HEK293 (cell line): ENCODE data around the gene CLIP4.

ENCODE experiments used
- CTCF ChIA-PET: fragments of 350-600 bp; formaldehyde crosslinking; extraction: SDS; loops from one replicate; lab custom pipeline; 2021; ENCODE audit warnings: antibody characterized with exemption; lab: Yijun Ruan, JAX
- POLR2A ChIA-PET: fragments of 300-600 bp; formaldehyde crosslinking; extraction: SDS; loops from one replicate; lab custom pipeline; 2020; ENCODE audit warnings: antibody characterized with exemption, inconsistent platforms; lab: Yijun Ruan, JAX
- H3K27ac ChIP-seq: fragments of 200-500 bp; sonication (Bioruptor generic); 2 replicates; pipeline ENCODE4 v1.5.1; 2014; ENCODE audit warnings: low read depth, low read length, control low read depth, inconsistent platforms; ENCODE audit errors: extremely low read depth
- H3K36me3 ChIP-seq, 2 experiments: fragments of 200-500 bp in 1 of 2; sonication (Bioruptor generic) in 1 of 2; 1 replicate in 1 of 2; 2 replicates in 1 of 2; pipeline ENCODE4 v1.5.1; 2014 to 2017; ENCODE audit warnings: inconsistent platforms in 2 of 2, low read length in 2 of 2; ENCODE audit not compliant: control insufficient read depth in 2 of 2, insufficient read depth in 1 of 2
- H3K4me1 ChIP-seq: fragments of 200-500 bp; sonication (Bioruptor generic); 2 replicates; pipeline ENCODE4 v1.5.1; 2014; ENCODE audit warnings: mild to moderate bottlenecking, low read length, inconsistent platforms; ENCODE audit not compliant: control insufficient read depth, insufficient read depth
- H3K4me3 ChIP-seq: 2 replicates; pipeline ENCODE4 v1.5.1; 2011; ENCODE audit warnings: low read depth, mild to moderate bottlenecking, control low read depth, low read length, moderate library complexity
- H3K9me3 ChIP-seq: fragments of 200-500 bp; sonication (Bioruptor generic); 2 replicates; pipeline ENCODE4 v1.5.1; 2014; ENCODE audit warnings: low read depth, low read length, inconsistent platforms; ENCODE audit not compliant: control insufficient read depth, insufficient read depth
- CTCF ChIP-seq: fragments of 450-650 bp; formaldehyde crosslinking; IDR thresholded peaks from 2 replicates; pipeline ENCODE4 v1.5.1; 2016; ENCODE audit warnings: missing biosample characterization, missing genetic modification characterization
- GLI2 ChIP-seq: fragments of 450-650 bp; formaldehyde crosslinking; IDR thresholded peaks from 2 replicates; pipeline ENCODE4; 2017; ENCODE audit warnings: missing biosample characterization, missing genetic modification characterization, low read depth, borderline replicate concordance
- KLF1 ChIP-seq: fragments of 450-650 bp; formaldehyde crosslinking; IDR thresholded peaks from 2 replicates; pipeline ENCODE4 v1.5.1; 2016; ENCODE audit warnings: missing biosample characterization, missing genetic modification characterization
- KLF7 ChIP-seq: fragments of 450-650 bp; formaldehyde crosslinking; IDR thresholded peaks from 2 replicates; pipeline ENCODE4 v1.5.1; 2016; ENCODE audit warnings: missing biosample characterization, missing genetic modification characterization, borderline replicate concordance
- ZBTB17 ChIP-seq: fragments of 450-650 bp; formaldehyde crosslinking; IDR thresholded peaks from 2 replicates; pipeline ENCODE4 v1.5.1; 2016; ENCODE audit warnings: missing biosample characterization, missing genetic modification characterization
- ZBTB48 ChIP-seq: fragments of 450-650 bp; formaldehyde crosslinking; IDR thresholded peaks from 2 replicates; pipeline ENCODE4 v1.5.1; 2016; ENCODE audit warnings: missing biosample characterization, missing genetic modification characterization
- ZNF10 ChIP-seq: fragments of 450-650 bp; formaldehyde crosslinking; IDR thresholded peaks from 2 replicates; pipeline ENCODE4 v1.5.1; 2017; ENCODE audit warnings: missing biosample characterization, missing genetic modification characterization
- ZNF112 ChIP-seq: fragments of 450-650 bp; formaldehyde crosslinking; IDR thresholded peaks from 2 replicates; pipeline ENCODE4 v1.5.0; 2017; ENCODE audit warnings: missing biosample characterization, missing genetic modification characterization
- ZNF140 ChIP-seq: fragments of 450-650 bp; formaldehyde crosslinking; IDR thresholded peaks from 2 replicates; pipeline ENCODE4 v1.5.1; 2016; ENCODE audit warnings: missing biosample characterization, missing genetic modification characterization
- ZNF174 ChIP-seq: fragments of 450-650 bp; formaldehyde crosslinking; IDR thresholded peaks from 2 replicates; pipeline ENCODE4 v1.5.0; 2017; ENCODE audit warnings: missing biosample characterization, mild to moderate bottlenecking, missing genetic modification characterization
- ZNF223 ChIP-seq: fragments of 450-650 bp; formaldehyde crosslinking; IDR thresholded peaks from 2 replicates; pipeline ENCODE4 v1.5.1; 2016; ENCODE audit warnings: missing biosample characterization, missing genetic modification characterization
- ZNF654 ChIP-seq: fragments of 450-650 bp; formaldehyde crosslinking; IDR thresholded peaks from 2 replicates; pipeline ENCODE4 v1.5.1; 2016; ENCODE audit warnings: low read depth, missing biosample characterization, missing genetic modification characterization
- ZNF692 ChIP-seq: fragments of 450-650 bp; formaldehyde crosslinking; IDR thresholded peaks from 2 replicates; pipeline ENCODE4 v1.5.1; 2016; ENCODE audit warnings: missing biosample characterization, missing genetic modification characterization
- ZNF792 ChIP-seq: fragments of 450-650 bp; formaldehyde crosslinking; IDR thresholded peaks from 2 replicates; pipeline ENCODE4 v1.5.1; 2016; ENCODE audit warnings: missing biosample characterization, missing genetic modification characterization
- ZSCAN23 ChIP-seq: fragments of 450-650 bp; formaldehyde crosslinking; IDR thresholded peaks from 2 replicates; pipeline ENCODE4 v1.5.1; 2016; ENCODE audit warnings: missing biosample characterization, missing genetic modification characterization
- TF ChIP-seq, protein P1 (sequence below): fragments of 450-650 bp; formaldehyde crosslinking; IDR thresholded peaks from 2 replicates; pipeline ENCODE4 v1.5.1; 2016; ENCODE audit warnings: missing biosample characterization, missing genetic modification characterization, low read depth
- TF ChIP-seq, protein P2 (sequence below): fragments of 450-650 bp; formaldehyde crosslinking; IDR thresholded peaks from 2 replicates; pipeline ENCODE4 v1.5.1; 2016; ENCODE audit warnings: missing biosample characterization, missing genetic modification characterization

Gene CLIP4

DNA sequence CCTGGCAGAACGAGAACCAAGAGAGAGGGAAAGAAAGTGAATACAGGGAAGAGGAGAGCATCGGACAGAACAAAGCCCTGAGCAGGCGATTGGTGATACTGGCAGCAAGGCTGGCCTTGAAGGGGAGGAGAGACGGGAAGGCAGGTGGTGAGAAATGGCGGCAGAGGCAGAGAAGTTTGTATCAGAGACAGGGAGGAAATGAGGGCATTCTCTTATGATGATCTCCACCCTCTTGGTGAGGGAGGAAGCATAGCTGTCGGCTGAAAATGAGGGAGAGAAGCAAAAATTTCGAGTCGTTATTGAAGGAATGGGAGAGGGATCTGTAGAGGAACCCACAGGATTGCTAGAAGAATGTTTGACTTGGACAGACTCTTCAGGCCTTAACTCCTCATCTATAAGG, 80.6 kb downstream of the CLIP4 start:
- H3K27ac ChIP-seq = no peak overlapping the region
- POLR2A ChIA-PET = no interaction called here
- CTCF ChIA-PET = interaction anchor here (0.6 to 2.1 kb wide), 7 partner anchors 13 to 947 kb away, joined by 3 to 17 read pairs (median 3); no protein-coding TSS in a partner anchor
- no peaks in the 10 kb centered on the region for H3K4me1 ChIP-seq
- no peak for TF ChIP-seq ZNF174
- no peak for TF ChIP-seq KLF7
- no peak for TF ChIP-seq ZNF112 (tag by site-specific recombination)
- TF ChIP-seq ZBTB17 (tag by site-specific recombination) = 0 out of 2 replicates have a peak, but pooled peaks have one; percentile 17
- H3K9me3 ChIP-seq = no peaks in the 10 kb centered on the region
- H3K4me3 ChIP-seq = no peak overlapping the region
- H3K36me3 ChIP-seq = no peaks in the 10 kb centered on the region

DNA sequence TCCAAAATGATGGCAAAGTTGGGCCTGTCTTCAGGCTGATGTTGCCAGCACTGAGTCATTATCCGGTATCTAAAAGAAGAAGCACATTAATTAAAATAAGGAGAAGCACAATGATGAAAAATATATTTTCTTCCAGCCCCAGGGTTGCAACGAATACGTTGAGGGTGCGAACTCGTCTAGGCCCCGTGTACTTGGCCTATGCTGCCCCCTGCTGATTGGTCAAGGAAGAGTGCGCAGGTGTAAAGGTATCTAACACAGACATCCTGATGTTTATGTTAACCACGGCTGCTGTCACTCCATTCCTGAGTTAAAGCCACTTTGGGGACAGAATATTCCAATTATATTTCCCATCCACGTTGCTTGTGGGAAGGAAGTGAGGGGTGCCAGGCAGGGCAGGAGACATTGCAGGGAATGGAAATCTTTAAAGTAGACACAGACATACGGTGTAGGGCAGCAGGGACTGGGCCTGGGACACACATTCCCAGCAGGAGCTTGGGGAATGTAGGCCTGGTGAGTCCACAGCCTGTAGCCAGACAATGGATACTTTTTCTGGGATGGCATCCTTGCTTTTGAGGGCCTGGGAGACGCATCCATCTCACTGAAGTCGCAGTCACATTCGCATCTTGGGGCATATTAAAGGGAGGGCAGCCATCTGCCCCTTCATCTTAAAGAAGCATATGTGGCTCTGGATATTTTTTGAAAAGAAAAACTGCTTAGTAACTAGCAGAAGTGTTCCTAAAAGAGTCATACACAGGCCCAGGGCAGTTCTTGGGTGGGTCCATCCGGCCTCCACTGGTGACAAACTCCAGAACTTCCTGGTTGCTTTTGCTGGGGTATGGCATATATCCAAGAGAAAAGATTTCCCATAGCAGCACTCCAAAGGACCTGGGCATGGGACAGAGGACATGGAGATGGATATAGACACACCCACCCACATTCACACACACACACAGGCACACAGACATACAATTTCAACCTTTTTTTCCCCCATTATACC, 81.9 kb downstream of the CLIP4 start:
- H3K36me3 ChIP-seq = no peaks in the 10 kb centered on the region
- H3K4me3 ChIP-seq = no peak overlapping the region
- POLR2A ChIA-PET = no interaction called here
- TF ChIP-seq ZNF140 (tag by site-specific recombination) (no peak), ZNF654 (tag by site-specific recombination) (peak; percentile 74), CTCF (tag by site-specific recombination) (peak; percentile 51), ZNF10 (peak; percentile 48; the same call in 1 of the 2 replicates)
- no peaks in the 10 kb centered on the region for H3K4me1 ChIP-seq
- H3K9me3 ChIP-seq = no peaks in the 10 kb centered on the region
- CTCF ChIA-PET = interaction anchor here (0.5 to 2.1 kb wide), 8 partner anchors 10 to 241 kb away, joined by 3 to 17 read pairs (median 4); no protein-coding TSS in a partner anchor
- no peak overlapping the region for H3K27ac ChIP-seq

DNA sequence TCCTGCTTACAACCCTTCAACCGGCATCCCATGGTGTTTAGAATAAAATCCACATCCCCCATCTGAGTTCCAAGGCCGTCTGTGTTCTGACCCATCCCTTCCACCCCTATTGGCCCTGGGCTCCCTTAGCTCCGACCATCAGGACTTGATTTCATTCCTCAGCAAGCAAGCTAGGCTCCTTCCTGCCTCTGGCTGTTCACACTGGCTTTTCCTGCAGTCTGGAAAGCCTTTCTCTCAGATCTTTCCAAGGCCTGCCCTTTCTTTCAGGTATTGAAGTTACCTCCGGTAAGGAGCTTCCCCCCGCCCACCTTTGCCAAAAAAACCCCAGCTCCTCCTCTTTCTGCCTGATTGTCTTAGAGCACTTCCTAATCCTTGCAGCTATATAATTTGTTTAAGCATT, 86.8 kb downstream of the CLIP4 start:
- H3K4me3 ChIP-seq = no peak overlapping the region
- ChIA-PET POLR2A (no interaction called here), CTCF (interaction anchor here (0.6 to 0.9 kb wide), 3 partner anchors 108 to 542 kb away, joined by 3 to 4 read pairs (median 3); no protein-coding TSS in a partner anchor)
- H3K36me3 ChIP-seq = no peaks in the 10 kb centered on the region
- H3K9me3 ChIP-seq = no peaks in the 10 kb centered on the region
- peaks cover 3% of the 10 kb centered on the region; the same call in 1 of the 2 replicates for H3K4me1 ChIP-seq
- no peak overlapping the region for H3K27ac ChIP-seq
- no peak for TF ChIP-seq ZSCAN23
- no peak for TF ChIP-seq KLF1
- no peak for TF ChIP-seq ZBTB48
- TF ChIP-seq, protein P1, sequence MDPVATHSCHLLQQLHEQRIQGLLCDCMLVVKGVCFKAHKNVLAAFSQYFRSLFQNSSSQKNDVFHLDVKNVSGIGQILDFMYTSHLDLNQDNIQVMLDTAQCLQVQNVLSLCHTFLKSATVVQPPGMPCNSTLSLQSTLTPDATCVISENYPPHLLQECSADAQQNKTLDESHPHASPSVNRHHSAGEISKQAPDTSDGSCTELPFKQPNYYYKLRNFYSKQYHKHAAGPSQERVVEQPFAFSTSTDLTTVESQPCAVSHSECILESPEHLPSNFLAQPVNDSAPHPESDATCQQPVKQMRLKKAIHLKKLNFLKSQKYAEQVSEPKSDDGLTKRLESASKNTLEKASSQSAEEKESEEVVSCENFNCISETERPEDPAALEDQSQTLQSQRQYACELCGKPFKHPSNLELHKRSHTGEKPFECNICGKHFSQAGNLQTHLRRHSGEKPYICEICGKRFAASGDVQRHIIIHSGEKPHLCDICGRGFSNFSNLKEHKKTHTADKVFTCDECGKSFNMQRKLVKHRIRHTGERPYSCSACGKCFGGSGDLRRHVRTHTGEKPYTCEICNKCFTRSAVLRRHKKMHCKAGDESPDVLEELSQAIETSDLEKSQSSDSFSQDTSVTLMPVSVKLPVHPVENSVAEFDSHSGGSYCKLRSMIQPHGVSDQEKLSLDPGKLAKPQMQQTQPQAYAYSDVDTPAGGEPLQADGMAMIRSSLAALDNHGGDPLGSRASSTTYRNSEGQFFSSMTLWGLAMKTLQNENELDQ = no peak
- TF ChIP-seq, protein P2, sequence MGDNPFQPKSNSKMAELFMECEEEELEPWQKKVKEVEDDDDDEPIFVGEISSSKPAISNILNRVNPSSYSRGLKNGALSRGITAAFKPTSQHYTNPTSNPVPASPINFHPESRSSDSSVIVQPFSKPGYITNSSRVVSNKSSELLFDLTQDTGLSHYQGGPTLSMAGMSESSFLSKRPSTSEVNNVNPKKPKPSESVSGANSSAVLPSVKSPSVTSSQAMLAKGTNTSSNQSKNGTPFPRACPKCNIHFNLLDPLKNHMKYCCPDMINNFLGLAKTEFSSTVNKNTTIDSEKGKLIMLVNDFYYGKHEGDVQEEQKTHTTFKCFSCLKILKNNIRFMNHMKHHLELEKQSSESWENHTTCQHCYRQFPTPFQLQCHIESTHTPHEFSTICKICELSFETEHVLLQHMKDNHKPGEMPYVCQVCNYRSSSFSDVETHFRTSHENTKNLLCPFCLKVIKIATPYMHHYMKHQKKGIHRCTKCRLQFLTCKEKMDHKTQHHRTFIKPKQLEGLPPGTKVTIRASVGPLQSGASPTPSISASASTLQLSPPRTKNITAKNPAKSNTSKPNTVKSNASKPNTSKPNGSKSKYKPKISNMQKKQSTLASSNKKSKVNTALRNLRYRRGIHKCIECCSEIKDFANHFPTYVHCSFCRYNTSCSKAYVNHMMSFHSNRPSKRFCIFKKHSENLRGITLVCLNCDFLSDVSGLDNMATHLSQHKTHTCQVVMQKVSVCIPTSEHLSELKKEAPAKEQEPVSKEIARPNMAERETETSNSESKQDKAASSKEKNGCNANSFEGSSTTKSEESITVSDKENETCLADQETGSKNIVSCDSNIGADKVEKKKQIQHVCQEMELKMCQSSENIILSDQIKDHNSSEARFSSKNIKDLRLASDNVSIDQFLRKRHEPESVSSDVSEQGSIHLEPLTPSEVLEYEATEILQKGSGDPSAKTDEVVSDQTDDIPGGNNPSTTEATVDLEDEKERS (tag by site-specific recombination) = no peak
- no peak for TF ChIP-seq ZNF692
- no peak for TF ChIP-seq ZNF792 (tag by site-specific recombination)
- no peak for TF ChIP-seq ZNF223 (tag by site-specific recombination)
- no peak for TF ChIP-seq GLI2 (tag by site-specific recombination)
